Neuronal stem cell (in vitro differentiated cells): ENCODE measurements around the gene MRAS.

Source experiments
- DNase-seq: peaks from one replicate; pipeline ENCODE4 v3.0.0-alpha.2; 2013; ENCODE audit warnings: low spot score
- H2AFZ ChIP-seq: one replicate; pipeline ENCODE4 v1.6.1; 2013; ENCODE audit warnings: mild to moderate bottlenecking, low read length, inconsistent platforms
- H2AK5ac ChIP-seq: 2 replicates; pipeline ENCODE4 v1.6.1; 2013; ENCODE audit warnings: low read depth, mild to moderate bottlenecking, inconsistent platforms, low read length, moderate library complexity, mixed read lengths
- H2BK120ac ChIP-seq: 2 replicates; pipeline ENCODE4 v1.6.1; 2013; ENCODE audit warnings: low read depth, mild to moderate bottlenecking, inconsistent platforms, low read length, moderate library complexity, mixed read lengths
- H2BK12ac ChIP-seq: one replicate; pipeline ENCODE4 v1.6.1; 2013; ENCODE audit warnings: low read length, inconsistent platforms
- H2BK15ac ChIP-seq: 2 replicates; pipeline ENCODE4 v1.6.1; 2013; ENCODE audit warnings: mild to moderate bottlenecking, low read length, inconsistent platforms, mixed read lengths
- H2BK5ac ChIP-seq: one replicate; pipeline ENCODE4 v1.6.1; 2013; ENCODE audit warnings: inconsistent platforms, mild to moderate bottlenecking, low read length, moderate library complexity
- H3K14ac ChIP-seq: one replicate; pipeline ENCODE4 v1.6.1; 2013; ENCODE audit warnings: low read length, inconsistent platforms
- H3K18ac ChIP-seq: 2 replicates; pipeline ENCODE4 v1.6.1; 2013; ENCODE audit warnings: low read length, inconsistent platforms
- H3K23ac ChIP-seq: 2 replicates; pipeline ENCODE4 v1.6.1; 2013; ENCODE audit warnings: low read depth, mild to moderate bottlenecking, mixed read lengths, low read length, inconsistent platforms; ENCODE audit not compliant: poor library complexity
- H3K27ac ChIP-seq: replicated peaks from 3 replicates; pipeline ENCODE4 v1.5.1; 2013; ENCODE audit warnings: low read length, inconsistent platforms
- H3K27me3 ChIP-seq, 3 experiments: 2 replicates each; pipeline ENCODE4 v1.6.1; 2013; ENCODE audit warnings: low read length in 3 of 3, mild to moderate bottlenecking in 2 of 3, inconsistent platforms in 1 of 3, low read depth in 1 of 3, mixed read lengths in 1 of 3, moderate library complexity in 1 of 3; ENCODE audit not compliant: control insufficient read depth in 3 of 3, insufficient read depth in 3 of 3
- H3K36me3 ChIP-seq, 2 donors: replicated peaks in 1 of 2; 2 replicates each; pipeline ENCODE4 v1.6.1; 2013; ENCODE audit warnings: low read length in 2 of 2; ENCODE audit not compliant: control insufficient read depth in 2 of 2, insufficient read depth in 2 of 2
- H3K4ac ChIP-seq: 2 replicates; pipeline ENCODE4 v1.6.1; 2013; ENCODE audit warnings: inconsistent platforms, mild to moderate bottlenecking, low read length, moderate library complexity
- H3K4me1 ChIP-seq, 2 donors: 1 replicate in 1 of 2; 2 replicates in 1 of 2; pipeline ENCODE4 v1.6.1; 2013; ENCODE audit warnings: low read length in 2 of 2, low read depth in 1 of 2; ENCODE audit not compliant: control insufficient read depth in 2 of 2, insufficient read depth in 1 of 2
- H3K4me2 ChIP-seq: one replicate; pipeline ENCODE4 v1.6.1; 2013; ENCODE audit warnings: mild to moderate bottlenecking, low read length, inconsistent platforms; ENCODE audit not compliant: insufficient read depth, poor library complexity, severe bottlenecking
- H3K4me3 ChIP-seq, 2 donors: 2 replicates each; pipeline ENCODE4 v1.5.1; 2013; ENCODE audit warnings: low read length in 2 of 2, mild to moderate bottlenecking in 2 of 2, inconsistent platforms in 1 of 2, moderate library complexity in 1 of 2
- H3K79me1 ChIP-seq: one replicate; pipeline ENCODE4 v1.6.1; 2013; ENCODE audit warnings: low read depth, mild to moderate bottlenecking, inconsistent platforms, low read length, moderate library complexity
- H3K9ac ChIP-seq: one replicate; pipeline ENCODE4 v1.6.1; 2013; ENCODE audit warnings: mild to moderate bottlenecking, low read depth, low read length, inconsistent platforms; ENCODE audit not compliant: poor library complexity
- H3K9me3 ChIP-seq, 2 donors: replicated peaks in 1 of 2; 2 replicates each; pipeline versions ENCODE3 to v1.6.1; 2013; ENCODE audit warnings: low read length in 2 of 2, mild to moderate bottlenecking in 2 of 2, inconsistent platforms in 1 of 2, low read depth in 1 of 2, mixed read lengths in 1 of 2, moderate library complexity in 1 of 2; ENCODE audit not compliant: control insufficient read depth in 2 of 2, insufficient read depth in 1 of 2
- H4K8ac ChIP-seq: one replicate; pipeline ENCODE4 v1.6.1; 2013; ENCODE audit warnings: low read depth, mild to moderate bottlenecking, inconsistent platforms, low read length, moderate library complexity
- H4K91ac ChIP-seq: one replicate; pipeline ENCODE4 v1.6.1; 2013; ENCODE audit warnings: low read length, low read depth, mild to moderate bottlenecking, inconsistent platforms; ENCODE audit not compliant: poor library complexity
- WGBS, 2 donors: extraction: QIAGEN DNeasy Blood & Tissue Kit; methylation state at CpG; one replicate each; pipeline ENCODE4 v1.1.7; 2013; ENCODE audit warnings: missing lambda C conversion rate in 2 of 2, mixed read lengths in 1 of 2; ENCODE audit not compliant: insufficient read length in 2 of 2, insufficient replicate concordance in 1 of 2; ENCODE audit errors: extremely low coverage in 2 of 2; 5-methylcytosine and 5-hydroxymethylcytosine counted together

MRAS gene

DNA sequence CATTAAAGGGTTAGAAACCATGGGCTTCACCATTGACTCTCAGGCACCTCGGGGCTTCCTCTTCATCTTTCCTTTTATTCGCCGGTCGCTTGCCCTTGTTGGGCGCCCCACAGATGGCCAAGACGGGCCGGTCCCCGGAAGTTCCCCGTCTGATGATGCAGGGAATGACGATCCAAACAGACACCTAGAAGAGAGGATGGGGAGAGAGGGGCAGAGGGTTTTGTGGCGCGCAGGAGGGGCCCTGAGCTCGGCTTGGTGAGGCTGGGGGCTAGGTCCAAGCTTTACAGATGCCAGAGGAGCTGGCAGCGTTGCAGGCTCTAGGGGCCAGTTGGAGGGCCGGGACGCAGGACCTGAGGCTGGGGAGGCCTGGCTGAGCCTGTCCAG, 85.5 kb downstream of the MRAS start:
- WGBS, 2 donors: no CpG with 5 or more reads among the region's 16 CpGs
- Histone ChIP-seq H3K27me3 (peaks cover 13 to 77% (median 46%) of the 10 kb centered on the region in 3 experiments), H3K36me3 (no peaks in the 10 kb centered on the region), H3K9me3 (peaks cover 7% of the 10 kb centered on the region in 2 donors), H3K23ac (no peak overlapping the region), H2AFZ (peak overlapping the region; percentile 99), H3K4me2 (no peak overlapping the region), H2BK12ac (no peak overlapping the region), H3K14ac (no peak overlapping the region), H3K27ac (no peak overlapping the region), H3K4ac (no peak overlapping the region), H3K9ac (no peak overlapping the region), H2AK5ac (peak overlapping the region; percentile 68), H3K18ac (no peak overlapping the region), H2BK120ac (no peak overlapping the region), H3K4me1 (peaks cover 3 to 9% of the 10 kb centered on the region in 2 donors), H4K8ac (no peak overlapping the region), H4K91ac (no peak overlapping the region), H3K79me1 (no peaks in the 10 kb centered on the region), H2BK5ac (no peak overlapping the region), H2BK15ac (no peak overlapping the region), H3K4me3 (peak overlapping the region in 1 of 2 donors; percentile 14)
- no peak for DNase-seq

DNA sequence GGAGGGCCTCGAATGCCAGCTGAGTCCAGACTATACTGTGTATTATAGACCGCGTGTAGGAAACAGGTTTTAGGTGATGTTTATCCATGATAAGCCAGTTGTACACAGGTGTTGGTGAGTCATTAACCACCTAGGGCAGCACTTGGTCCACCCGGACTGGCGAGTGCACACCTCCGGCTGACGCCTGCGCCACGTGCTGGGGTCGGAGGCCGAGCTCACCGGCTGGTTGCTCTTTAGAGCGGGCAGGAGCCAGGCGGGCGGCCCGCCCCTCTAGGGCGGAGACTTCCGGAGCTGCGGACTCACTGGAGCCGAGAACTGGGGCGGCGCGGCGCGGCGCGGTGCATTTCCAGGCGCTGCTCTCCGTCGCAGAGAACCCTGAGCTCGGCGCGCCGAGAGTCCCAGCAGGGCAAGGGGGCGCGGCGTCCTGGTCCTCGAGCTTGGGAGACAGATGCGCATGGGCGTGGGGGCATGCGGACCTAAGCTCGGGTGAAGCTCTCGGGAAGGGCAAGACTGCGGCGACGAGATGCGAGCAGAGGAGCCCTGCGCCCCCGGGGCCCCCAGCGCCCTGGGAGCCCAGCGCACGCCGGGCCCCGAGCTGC, 86.0 kb downstream of the MRAS start, which contains the start of gene ESYT3:
ESYT3 (plus strand) TSS at position 341 of the 599 bp plus-strand sequence; CDS start at position 524, 183 bp downstream.
- WGBS, 2 donors: no CpG with 5 or more reads among the region's 54 CpGs
- Histone ChIP-seq H4K91ac (no peak within 1 kb of the TSS), H3K79me1 (no peaks in the 10 kb centered on the region), H3K27ac (no peak within 1 kb of the TSS), H2BK5ac (no peak within 1 kb of the TSS), H3K14ac (peak within 1 kb of the TSS; percentile 43), H3K9me3 (peaks cover 7% of the 10 kb centered on the region in 2 donors), H3K23ac (peak within 1 kb of the TSS; percentile 61), H3K18ac (peak within 1 kb of the TSS; percentile 87), H2AK5ac (peak within 1 kb of the TSS; percentile 68), H2BK12ac (peak within 1 kb of the TSS; percentile 14), H2BK120ac (no peak within 1 kb of the TSS), H3K4me2 (peak within 1 kb of the TSS; percentile 97), H3K36me3 (no peaks in the 10 kb centered on the region), H3K4ac (no peak within 1 kb of the TSS), H3K9ac (peak within 1 kb of the TSS; percentile 80), H3K27me3 (peaks cover 13 to 82% (median 46%) of the 10 kb centered on the region in 3 experiments), H3K4me3 (peak within 1 kb of the TSS; percentile 48 to 82), H4K8ac (no peak within 1 kb of the TSS), H3K4me1 (peaks cover 3 to 9% of the 10 kb centered on the region in 2 donors), H2BK15ac (peak within 1 kb of the TSS; percentile 13), H2AFZ (peak within 1 kb of the TSS; percentile 99)
- DNase-seq: peak; percentile 36

DNA sequence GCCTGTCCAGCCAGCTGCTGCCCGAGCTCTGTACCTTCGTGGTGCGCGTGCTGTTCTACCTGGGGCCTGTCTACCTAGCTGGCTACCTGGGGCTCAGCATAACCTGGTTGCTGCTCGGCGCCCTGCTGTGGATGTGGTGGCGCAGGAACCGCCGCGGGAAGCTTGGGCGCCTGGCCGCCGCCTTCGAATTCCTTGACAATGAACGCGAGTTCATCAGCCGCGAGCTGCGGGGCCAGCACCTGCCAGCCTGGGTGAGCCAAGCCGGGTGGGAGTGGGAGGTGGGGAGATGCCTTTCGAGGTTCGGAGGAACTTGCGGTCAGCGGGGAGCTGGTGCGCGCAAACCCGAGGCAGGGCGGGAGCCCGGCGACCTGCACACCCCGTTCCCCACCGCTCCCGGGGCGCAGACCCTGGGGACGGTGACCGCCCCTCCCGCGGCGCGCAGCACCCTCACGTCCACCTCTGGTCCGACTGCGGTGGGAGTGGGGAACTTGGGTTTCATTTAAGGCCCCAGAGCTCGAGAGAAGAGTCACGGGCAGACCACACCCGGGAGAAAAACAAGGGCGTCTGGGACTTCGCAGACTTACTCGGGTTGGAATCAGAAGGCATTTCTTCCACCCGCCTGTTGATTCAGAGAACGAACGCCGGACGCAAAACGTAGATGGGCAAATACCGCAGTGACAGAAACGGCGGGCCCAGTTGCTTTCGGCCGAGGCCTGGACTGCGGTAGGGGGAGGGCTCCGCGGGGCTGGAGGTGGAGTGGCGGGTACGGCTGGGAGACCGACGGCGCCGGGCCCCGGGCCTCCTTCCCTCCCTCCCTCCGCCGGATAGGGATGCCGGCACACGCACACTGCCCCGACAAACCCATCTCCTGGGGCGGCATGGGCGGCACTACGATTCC, 86.7 kb downstream of the MRAS start:
- Histone ChIP-seq H2BK12ac (peak overlapping the region; percentile 14), H3K9ac (peak overlapping the region; percentile 80), H3K23ac (peak overlapping the region; percentile 61), H2BK5ac (no peak overlapping the region), H2BK120ac (no peak overlapping the region), H2BK15ac (peak overlapping the region; percentile 13), H4K91ac (no peak overlapping the region), H4K8ac (no peak overlapping the region), H3K4me2 (peak overlapping the region; percentile 97), H3K27ac (no peak overlapping the region), H3K36me3 (no peaks in the 10 kb centered on the region), H2AFZ (peak overlapping the region; percentile 99), H3K79me1 (no peaks in the 10 kb centered on the region), H3K18ac (peak overlapping the region; percentile 87), H3K9me3 (peaks cover 7% of the 10 kb centered on the region in 2 donors), H3K4me1 (peaks cover 3 to 9% of the 10 kb centered on the region in 2 donors), H3K27me3 (peaks cover 13 to 90% (median 46%) of the 10 kb centered on the region in 3 experiments), H3K4ac (no peak overlapping the region), H3K4me3 (peak overlapping the region; percentile 48 to 82), H2AK5ac (no peak overlapping the region), H3K14ac (peak overlapping the region; percentile 43)
- WGBS, 2 donors: no CpG with 5 or more reads among the region's 78 CpGs
- DNase-seq: no peak

DNA sequence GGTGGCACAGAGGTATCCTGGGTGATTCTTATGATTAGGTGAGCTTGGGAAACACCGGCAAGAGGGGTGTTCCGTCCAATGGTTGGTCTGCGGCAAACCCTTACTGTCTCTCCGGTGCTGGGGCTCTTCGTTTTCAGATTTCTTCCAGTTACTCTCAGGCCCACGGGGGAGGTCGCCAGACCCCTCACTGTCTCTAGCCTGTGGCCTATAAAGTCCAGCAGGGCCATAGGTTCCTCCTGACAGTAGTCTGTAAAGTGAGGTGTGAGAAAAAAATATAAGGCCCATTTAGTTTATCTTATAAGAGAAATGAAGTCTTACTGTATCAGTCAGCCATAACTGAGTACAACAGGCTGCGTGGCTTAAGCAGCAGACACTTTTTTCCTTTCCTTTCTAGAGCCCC, 87.5 kb downstream of the MRAS start:
- H3K4me2 ChIP-seq: no peak overlapping the region
- no peak overlapping the region for H2BK12ac ChIP-seq
- H3K4ac ChIP-seq: no peak overlapping the region
- H3K23ac ChIP-seq: no peak overlapping the region
- H2BK15ac ChIP-seq: no peak overlapping the region
- H3K9ac ChIP-seq: no peak overlapping the region
- no peak overlapping the region for H3K27ac ChIP-seq
- DNase-seq: no peak
- no peak overlapping the region for H4K91ac ChIP-seq
- H3K14ac ChIP-seq: no peak overlapping the region
- H3K9me3 ChIP-seq: peaks cover 7% of the 10 kb centered on the region in 2 donors
- no peak overlapping the region for H2AK5ac ChIP-seq
- peaks cover 13 to 97% (median 46%) of the 10 kb centered on the region in 3 experiments for H3K27me3 ChIP-seq
- H2AFZ ChIP-seq: peak overlapping the region; percentile 99
- no peak overlapping the region for H3K4me3 ChIP-seq
- no peak overlapping the region for H2BK5ac ChIP-seq
- H2BK120ac ChIP-seq: no peak overlapping the region
- H3K4me1 ChIP-seq: peaks cover 3 to 9% of the 10 kb centered on the region in 2 donors
- no CpG with 5 or more reads among the region's 8 CpGs for WGBS, 2 donors
- no peaks in the 10 kb centered on the region for H3K79me1 ChIP-seq
- H3K18ac ChIP-seq: no peak overlapping the region
- no peaks in the 10 kb centered on the region for H3K36me3 ChIP-seq
- H4K8ac ChIP-seq: no peak overlapping the region
